Right hindlimb (tissue), 1 donor: ENCODE data around the gene ARL2.
"Not testable (repeated sequence)": the region's sequence is repeated elsewhere in the genome, so short reads cannot be mapped to it uniquely, and the experiment has no call there.

Experiments used
- DNase-seq: peaks from one replicate; pipeline ENCODE4 v3.0.0-alpha.2; 2018

The ARL2 gene

DNA sequence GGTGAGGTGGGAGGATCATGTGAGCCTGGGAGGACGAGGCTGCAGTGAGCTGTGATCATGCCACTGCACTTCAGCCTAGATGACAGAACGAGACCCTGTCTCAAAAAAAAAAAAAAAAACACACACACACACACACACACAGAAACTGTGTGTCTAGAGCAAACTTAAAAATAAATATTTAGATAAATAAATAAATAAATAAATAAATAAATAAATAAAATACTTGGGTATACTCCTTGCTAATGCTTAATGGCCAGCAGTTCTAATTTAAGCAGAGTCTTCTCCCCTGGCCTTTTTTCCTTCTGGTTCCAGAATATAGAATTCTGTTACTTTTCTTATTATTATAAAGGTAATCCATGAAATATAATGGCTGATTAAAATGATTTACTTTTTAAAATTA lies 5.1 kb upstream of the ARL2 start:
- no peak for DNase-seq

DNA sequence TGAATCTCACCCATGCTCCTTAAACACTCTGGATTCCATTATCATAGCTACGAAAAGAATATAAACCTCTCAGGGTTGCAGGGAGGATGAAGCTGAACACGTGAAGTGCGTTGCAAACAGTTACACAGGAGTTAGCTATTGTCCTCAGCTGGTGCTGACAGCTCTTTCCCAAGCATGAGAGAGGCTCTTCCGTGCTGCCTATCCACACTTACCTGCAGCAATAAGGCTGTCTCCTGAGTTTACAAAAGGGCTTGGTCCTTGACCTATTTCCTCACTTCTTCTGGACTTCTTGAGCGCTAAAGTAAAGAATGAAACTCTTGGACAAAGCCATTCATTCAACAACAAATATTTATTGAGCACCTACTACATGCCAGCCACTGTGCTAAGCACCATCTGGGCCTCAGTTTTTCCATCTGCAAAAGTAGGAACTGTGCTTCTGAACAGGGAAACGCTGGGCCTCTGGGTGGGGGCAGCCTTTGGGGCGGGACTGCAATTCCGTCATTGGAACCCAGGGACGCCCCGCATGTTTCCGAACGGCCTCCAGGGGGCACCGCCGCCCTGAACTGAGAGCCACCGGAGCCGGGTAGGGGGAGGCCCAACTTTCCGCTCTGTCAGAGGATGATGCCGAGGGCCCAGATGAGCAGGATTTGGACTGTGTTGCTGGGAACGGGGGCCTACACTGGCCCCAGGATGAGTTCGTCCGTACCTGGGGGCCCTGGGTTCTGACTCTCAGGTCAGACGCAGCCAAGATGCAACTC lies 651 bp upstream of the ARL2 start:
- peak; percentile 95 for DNase-seq

DNA sequence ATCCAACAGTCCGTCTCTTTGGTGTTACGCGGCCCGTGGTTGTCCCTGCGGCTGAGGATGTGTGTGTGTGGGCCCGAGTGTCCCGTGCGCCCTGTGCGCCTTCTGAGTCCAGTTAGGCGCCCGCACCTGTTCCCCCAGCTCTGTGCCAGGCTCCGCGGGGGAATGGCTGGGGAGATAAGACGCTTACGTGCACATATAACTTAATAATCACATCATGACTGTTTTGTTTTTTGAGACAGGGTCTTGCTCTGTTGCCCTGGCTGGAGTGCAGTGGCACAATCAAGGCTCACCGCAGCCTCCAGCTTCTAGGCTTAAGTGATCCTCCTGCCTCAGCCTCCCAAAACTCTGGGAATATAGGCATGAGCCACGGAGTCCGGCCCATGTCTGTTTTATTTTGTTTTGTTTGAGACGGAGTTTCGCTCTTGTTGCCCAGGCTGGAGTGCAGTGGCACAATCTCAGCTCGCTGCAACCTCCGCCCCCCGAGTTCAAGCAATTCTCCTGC lies 817 bp downstream of the ARL2 start:
- DNase-seq, result no peak

DNA sequence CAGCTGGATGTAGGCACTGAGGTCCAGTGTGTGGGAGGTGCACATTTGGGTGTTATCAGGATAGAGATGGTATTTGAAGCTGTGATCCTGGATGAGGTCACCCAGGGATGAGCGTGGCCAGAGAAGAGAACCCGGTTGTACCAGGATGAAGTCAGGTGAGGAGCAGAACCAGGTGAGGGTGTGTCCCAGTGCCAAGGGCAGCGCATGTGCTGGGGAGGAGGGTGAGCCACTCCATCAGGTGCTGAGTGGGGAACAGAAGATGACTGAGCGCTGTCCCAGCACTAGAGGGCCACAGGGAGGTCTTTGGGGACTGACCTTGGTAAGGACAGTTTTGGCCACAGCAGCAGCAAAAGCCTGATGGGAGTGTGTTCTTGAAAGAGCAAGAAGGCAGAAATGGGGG lies 2.7 kb downstream of the ARL2 start:
- DNase-seq, result no peak

- DNase-seq, result no peak
Measured at GRCh38 chr11:65017937-65018336, 4.0 kb downstream of the ARL2 start.

- no peak for DNase-seq
Measured at GRCh38 chr11:65019824-65020223, 5.9 kb downstream of the ARL2 start.

- DNase-seq, result no peak
Measured at GRCh38 chr11:65021003-65021402, 7.0 kb downstream of the ARL2 start.

DNA sequence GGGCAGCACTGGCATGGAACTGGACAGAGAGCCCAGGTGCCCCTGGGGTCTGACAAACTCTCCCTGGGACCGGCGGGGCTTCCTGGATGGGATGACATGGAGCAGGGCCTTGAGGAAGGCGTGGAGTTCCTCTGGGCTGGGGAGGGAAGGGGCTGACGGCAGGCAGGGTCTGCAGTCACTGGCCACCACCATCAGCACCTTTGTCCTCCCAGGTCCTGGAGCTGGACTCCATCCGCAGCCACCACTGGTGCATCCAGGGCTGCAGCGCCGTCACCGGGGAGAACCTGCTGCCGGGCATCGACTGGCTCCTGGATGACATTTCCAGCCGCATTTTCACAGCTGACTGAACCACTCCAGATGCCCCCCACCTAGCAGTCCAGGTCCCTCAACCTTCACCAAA lies 7.5 kb downstream of the ARL2 start:
- DNase-seq, result no peak

GRCh38 chr11:65023502-65023901 lies 9.5 kb downstream of the ARL2 start:
- DNase-seq, result not testable (repeated sequence)

DNA sequence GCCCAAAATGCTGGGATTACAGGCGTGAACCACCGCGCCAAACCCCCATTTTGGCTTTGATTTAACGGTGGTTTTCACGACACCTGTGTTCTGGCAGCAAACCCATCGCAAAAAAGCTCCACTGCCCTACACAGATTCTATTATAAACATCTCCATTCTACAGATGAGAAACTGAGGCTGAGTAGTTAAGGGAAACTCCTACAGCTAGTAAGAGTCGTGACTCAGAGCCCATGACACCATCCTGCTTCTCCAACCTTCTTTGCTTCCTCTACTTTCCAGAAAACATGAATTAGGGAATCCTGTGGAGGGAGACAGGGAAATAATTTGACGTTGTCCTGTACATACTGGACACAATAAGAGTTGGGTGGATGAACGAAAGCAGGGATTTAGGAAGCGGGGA lies 12.8 kb downstream of the ARL2 start:
- DNase-seq, result no peak

DNA sequence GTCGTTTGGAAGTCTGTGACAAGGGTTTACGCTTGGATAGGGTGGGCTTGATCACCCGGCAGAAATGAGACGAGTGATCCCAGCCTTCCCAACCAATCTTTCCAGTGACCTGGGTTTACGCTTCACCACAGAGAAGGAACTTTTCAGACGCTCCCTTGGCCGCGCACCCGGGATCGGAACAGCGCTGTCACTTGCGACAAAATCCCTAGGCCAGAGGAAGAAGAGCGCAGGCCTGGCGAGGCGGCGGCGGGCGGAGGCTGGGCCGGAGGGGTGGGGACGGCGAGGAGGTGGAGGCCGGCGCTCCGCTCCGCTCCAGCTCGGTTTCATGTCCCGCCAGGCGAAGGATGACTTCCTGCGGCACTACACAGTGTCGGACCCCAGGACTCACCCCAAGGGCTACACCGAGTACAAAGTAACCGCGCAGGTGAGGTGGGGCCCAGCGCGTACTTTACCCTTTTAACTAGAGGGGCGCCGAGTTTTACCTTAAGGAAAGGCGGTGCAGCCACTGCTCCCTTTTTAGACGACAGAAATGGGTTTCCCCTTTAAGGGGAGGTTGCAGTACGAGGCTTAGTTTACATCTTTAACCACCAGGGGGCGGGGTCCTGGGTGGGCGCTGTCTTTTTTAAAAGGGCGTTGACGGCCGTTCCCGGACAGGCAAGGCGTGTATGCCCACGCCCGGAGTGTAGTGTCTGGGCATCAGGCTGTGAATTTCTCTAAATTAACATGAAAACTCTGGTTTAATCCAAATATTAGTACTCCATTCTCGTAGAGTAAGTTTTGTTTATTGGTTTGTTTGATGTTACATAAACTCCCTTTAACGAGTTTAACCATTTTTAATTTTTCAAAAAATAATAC lies 13.5 kb downstream of the ARL2 start, which contains the start of gene SNX15:
TSS of gene SNX15 (plus strand) at position 227 of the 855 bp plus-strand sequence. CDS start at position 326, 99 bp downstream.
- peak; percentile 96 for DNase-seq

- no peak for DNase-seq
Measured at GRCh38 chr11:65032216-65032615, 18.3 kb downstream of the ARL2 start.

GRCh38 chr11:65034423-65034822 lies 20.5 kb downstream of the ARL2 start:
- no peak for DNase-seq

GRCh38 chr11:65035579-65035978 lies 21.6 kb downstream of the ARL2 start:
- DNase-seq, result no peak

- DNase-seq, result no peak
Measured at GRCh38 chr11:65036931-65037330, 23.0 kb downstream of the ARL2 start.

DNA sequence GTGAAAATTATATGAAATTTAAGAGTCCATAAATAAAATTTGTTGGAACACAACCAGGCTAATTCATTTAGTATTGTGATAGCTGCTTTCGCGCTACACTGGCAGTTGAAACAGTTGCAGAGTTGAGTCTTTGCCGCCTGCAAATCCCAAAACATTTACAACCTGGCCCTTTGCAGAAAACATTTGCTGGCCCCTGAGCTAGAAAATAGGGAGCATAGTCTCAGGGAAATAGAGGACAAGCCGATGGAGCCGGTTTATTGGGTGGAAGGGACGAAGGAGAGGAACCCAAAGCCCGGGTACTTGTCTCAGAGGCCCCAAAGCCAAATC lies 26.5 kb downstream of the ARL2 start:
- no peak for DNase-seq

GRCh38 chr11:65040847-65041622 lies 27.1 kb downstream of the ARL2 start, which contains the start of gene SAC3D1:
Gene SAC3D1, plus strand, starts transcription at chr11:65041210. Its CDS starts 83 bp downstream, at chr11:65041293.
- peak; percentile 94 for DNase-seq

- no peak for DNase-seq
Measured at GRCh38 chr11:65042891-65043290, 28.9 kb downstream of the ARL2 start.

- DNase-seq, result peak; percentile 41
Measured at GRCh38 chr11:65043881-65044501, 30.0 kb downstream of the ARL2 start.

DNA sequence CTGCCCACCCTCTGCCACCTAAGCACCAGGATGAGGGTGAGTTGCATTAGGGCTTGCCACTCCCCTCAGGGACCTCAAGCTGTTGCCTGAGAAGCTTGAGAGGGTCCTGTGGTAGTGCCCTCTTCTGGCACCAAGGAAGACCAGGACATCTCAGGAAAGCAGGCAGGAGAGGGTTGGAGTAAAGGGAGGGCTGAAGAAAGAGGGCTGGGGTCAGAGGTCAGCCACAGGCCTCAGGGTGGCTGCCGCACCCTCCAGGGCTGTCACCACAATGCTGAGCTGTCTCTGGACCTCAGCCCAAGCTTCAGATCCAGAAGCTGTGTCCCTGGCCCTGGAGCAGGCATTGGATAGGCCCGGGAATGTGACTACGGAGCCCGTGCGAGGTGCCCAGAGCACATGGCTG lies 31.1 kb downstream of the ARL2 start:
- DNase-seq, result no peak

DNA sequence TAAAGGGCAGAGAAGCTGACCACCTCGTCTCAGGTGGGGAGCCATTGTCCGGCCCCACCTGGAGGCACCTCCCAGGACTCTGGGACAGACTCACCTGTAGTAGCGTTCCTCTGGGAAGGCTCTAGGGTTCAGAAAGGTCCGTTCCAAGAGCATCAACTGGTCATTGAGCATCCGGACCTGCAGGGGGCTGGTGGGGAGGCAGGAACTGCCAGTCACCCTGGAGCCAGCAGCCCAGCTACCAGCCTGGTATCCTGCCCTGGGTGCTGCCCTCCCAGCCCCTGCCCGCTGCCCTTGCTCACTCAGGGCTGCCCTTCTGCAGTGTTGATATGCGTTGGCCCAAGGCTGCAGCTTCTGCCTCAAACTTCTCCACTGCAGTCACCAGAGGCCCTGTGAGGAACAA lies 31.8 kb downstream of the ARL2 start:
- no peak for DNase-seq

DNA sequence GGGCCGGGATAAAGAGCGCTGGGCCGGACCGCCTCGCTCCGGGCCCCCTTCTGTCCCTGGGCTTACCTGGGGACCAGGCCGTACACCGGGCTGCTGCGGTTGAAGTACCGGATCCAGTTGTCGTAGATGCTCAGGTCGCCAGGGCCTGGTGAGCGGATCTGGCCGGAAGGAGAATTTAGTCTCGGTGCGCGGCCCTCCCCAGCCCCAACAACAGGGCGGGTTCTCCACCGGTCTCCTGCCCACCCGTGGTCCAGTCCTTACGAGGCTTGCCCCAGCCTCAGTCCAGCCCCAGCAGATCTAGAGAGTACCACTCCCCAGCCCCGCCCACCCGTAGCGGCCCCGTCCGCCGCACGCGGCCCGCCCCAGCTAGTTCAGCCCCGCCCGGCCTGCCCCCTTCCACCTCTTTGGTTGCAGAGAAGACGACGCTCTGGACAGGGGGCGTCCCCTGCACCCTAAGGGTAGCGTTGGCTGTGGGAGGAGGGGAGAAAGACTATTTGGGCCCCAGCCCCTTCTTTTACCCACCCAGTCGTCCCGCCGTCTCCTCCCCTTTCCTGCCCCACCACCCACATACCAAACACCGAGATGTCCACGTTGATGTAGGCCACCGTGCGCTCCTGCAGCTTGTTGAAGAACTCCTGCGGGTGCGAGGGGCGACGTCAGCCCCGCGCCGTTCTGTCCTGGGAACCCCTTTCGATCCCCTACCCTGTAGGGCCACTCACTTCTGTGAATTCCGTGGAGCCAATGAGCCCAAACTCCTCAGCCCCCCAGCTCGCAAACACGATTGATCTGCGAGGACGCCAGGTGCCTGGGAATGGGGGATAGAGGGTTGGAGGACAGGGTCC lies 33.8 kb downstream of the ARL2 start:
- peak; percentile 56 for DNase-seq
